Activated naive CD4-positive, alpha-beta T cell treated with anti-CD3 and anti-CD28 coated beads, Interleukin-2, amount 10 ng/mL, durations not matched to agents 7 days and 5 days (primary cell): ENCODE data around the gene PRRG3.

ENCODE experiments used
- CTCF ChIA-PET: fragments of 350-600 bp; sonication (Branson Sonifier 250); formaldehyde crosslinking; loops from one replicate; lab custom pipeline; 2021; ENCODE audit warnings: antibody characterized with exemption; lab: Charles Lee
- DNase-seq: peaks from one replicate; pipeline ENCODE4 v3.0.0-alpha.2; 2020
- H3K27ac Mint-ChIP-seq: one replicate; pipeline ENCODE4 v1.8.0; 2021; ENCODE audit warnings: mild to moderate bottlenecking, moderate library complexity, mixed read lengths
- H3K27me3 Mint-ChIP-seq: one replicate; pipeline ENCODE4 v1.8.0; 2021; ENCODE audit warnings: mild to moderate bottlenecking, mixed read lengths
- H3K36me3 Mint-ChIP-seq: one replicate; pipeline ENCODE4 v1.8.0; 2021; ENCODE audit warnings: mixed read lengths
- H3K4me1 Mint-ChIP-seq: one replicate; pipeline ENCODE4 v1.8.0; 2021; ENCODE audit warnings: mixed read lengths
- H3K4me3 Mint-ChIP-seq: one replicate; pipeline ENCODE4 v1.8.0; 2021; ENCODE audit warnings: mild to moderate bottlenecking, moderate library complexity, mixed read lengths
- H3K9me3 Mint-ChIP-seq: one replicate; pipeline ENCODE4 v1.8.0; 2021; ENCODE audit warnings: mixed read lengths

Gene PRRG3

DNA sequence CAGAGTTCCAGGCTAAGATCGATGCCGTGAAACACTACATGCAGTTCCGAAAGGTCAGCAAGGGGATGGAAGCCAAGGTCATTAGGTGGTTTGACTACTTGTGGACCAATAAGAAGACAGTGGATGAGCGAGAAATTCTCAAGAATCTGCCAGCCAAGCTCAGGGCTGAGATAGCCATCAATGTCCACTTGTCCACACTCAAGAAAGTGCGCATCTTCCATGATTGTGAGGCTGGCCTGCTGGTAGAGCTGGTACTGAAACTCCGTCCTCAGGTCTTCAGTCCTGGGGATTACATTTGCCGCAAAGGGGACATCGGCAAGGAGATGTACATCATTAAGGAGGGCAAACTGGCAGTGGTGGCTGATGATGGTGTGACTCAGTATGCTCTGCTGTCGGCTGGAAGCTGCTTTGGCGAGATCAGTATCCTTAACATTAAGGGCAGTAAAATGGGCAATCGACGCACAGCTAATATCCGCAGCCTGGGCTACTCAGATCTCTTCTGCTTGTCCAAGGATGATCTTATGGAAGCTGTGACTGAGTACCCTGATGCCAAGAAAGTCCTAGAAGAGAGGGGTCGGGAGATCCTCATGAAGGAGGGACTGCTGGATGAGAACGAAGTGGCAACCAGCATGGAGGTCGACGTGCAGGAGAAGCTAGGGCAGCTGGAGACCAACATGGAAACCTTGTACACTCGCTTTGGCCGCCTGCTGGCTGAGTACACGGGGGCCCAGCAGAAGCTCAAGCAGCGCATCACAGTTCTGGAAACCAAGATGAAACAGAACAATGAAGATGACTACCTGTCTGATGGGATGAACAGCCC is 48.6 kb downstream of the PRRG3 start:
- Mint-ChIP-seq H3K36me3 (no peaks in the 10 kb centered on the region), H3K27me3 (no peaks in the 10 kb centered on the region), H3K4me3 (no peak overlapping the region), H3K4me1 (no peaks in the 10 kb centered on the region), H3K27ac (no peak overlapping the region), H3K9me3 (no peaks in the 10 kb centered on the region)
- DNase-seq, result no peak
- CTCF ChIA-PET, result no interaction called here

DNA sequence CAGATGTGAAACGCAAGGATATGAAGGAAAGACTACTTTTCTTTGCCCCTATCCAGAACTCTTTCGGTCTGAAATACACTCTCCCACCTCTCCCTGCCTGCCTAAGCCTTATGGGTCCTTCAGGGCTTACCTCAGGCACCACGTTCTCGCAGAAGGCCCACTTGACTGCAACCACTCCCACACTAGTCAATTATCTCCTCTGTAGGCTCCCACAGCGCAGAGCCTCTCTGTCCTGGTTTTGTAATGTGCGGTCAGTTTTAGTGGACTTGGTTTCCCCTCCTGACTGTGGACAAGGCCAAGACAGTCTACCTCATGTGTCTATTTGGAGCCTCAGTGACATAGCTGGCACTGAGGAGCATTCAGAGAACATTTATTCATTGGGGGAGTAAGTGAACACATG is 50.4 kb downstream of the PRRG3 start:
- no peaks in the 10 kb centered on the region for H3K36me3 Mint-ChIP-seq
- H3K4me3 Mint-ChIP-seq, result no peak overlapping the region
- no peak overlapping the region for H3K27ac Mint-ChIP-seq
- no peaks in the 10 kb centered on the region for H3K4me1 Mint-ChIP-seq
- no peak for DNase-seq
- H3K27me3 Mint-ChIP-seq, result no peaks in the 10 kb centered on the region
- CTCF ChIA-PET, result no interaction called here
- H3K9me3 Mint-ChIP-seq, result no peaks in the 10 kb centered on the region

- no peaks in the 10 kb centered on the region for H3K9me3 Mint-ChIP-seq
- no peaks in the 10 kb centered on the region for H3K36me3 Mint-ChIP-seq
- no peak overlapping the region for H3K27ac Mint-ChIP-seq
- CTCF ChIA-PET, result no interaction called here
- no peak for DNase-seq
- H3K4me1 Mint-ChIP-seq, result no peaks in the 10 kb centered on the region
- no peak overlapping the region for H3K4me3 Mint-ChIP-seq
- no peaks in the 10 kb centered on the region for H3K27me3 Mint-ChIP-seq
Observed at GRCh38 chrX:151746502-151746901, 51.2 kb downstream of the PRRG3 start.

GRCh38 chrX:151750511-151750910 is 55.3 kb downstream of the PRRG3 start:
- CTCF ChIA-PET, result interaction anchor here (0.6 to 0.8 kb wide), 2 partner anchors 14 to 44 kb away, joined by 3 to 4 read pairs; no protein-coding TSS in a partner anchor
- H3K4me1 Mint-ChIP-seq, result no peaks in the 10 kb centered on the region

GRCh38 chrX:151752847-151753246 is 57.6 kb downstream of the PRRG3 start:
- H3K4me1 Mint-ChIP-seq, result no peaks in the 10 kb centered on the region
- H3K27me3 Mint-ChIP-seq, result peaks cover 13% of the 10 kb centered on the region
- CTCF ChIA-PET, result interaction anchor here (0.7 to 1.6 kb wide), 4 partner anchors 878 to 1064 kb away, joined by 3 to 9 read pairs (median 3); no protein-coding TSS in a partner anchor
- no peaks in the 10 kb centered on the region for H3K9me3 Mint-ChIP-seq
- no peak overlapping the region for H3K4me3 Mint-ChIP-seq
- H3K36me3 Mint-ChIP-seq, result no peaks in the 10 kb centered on the region
- no peak for DNase-seq
- H3K27ac Mint-ChIP-seq, result no peak overlapping the region

More at GRCh38 chrX:151750511-151750910, 55.3 kb downstream of the PRRG3 start:
- no peak for DNase-seq
- Mint-ChIP-seq H3K36me3 (no peaks in the 10 kb centered on the region), H3K4me3 (no peak overlapping the region), H3K27me3 (peaks cover 7% of the 10 kb centered on the region), H3K27ac (no peak overlapping the region), H3K9me3 (no peaks in the 10 kb centered on the region)

DNA sequence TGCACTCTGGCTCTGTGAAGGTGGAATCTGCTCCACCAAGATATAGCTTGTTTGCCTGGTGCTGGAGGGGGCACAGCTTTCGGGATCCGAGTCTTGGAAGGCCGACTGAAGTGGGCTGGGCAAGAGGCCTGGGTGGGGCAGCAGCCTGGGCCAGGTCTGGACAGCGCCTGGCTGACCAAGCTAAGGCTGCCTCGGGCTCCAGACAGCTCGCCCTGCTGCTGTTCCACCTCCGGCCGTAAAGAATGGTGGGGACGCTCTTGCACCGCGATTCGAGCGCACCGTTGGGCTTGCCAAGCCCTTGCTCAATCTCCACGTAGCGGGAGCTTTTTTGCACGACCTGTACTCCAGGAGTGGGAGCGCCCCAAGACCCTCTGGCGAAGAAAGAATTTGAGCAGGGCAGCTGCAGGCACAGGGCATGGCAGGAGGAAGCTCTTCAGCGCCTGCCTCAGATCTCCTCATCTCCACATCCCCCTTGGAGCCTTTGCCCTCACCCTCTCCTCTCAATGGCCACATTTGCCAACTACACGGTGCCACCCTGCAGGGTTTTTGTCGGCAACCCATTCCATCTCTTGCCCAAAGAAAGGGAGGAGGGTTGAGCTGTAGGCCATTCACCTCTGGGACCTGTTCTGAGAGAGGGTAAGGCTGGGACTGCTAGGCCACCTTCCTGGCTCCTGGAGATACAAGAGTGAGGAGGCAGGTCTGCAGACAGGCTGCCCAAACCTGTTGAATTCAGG is 58.2 kb downstream of the PRRG3 start:
- no peaks in the 10 kb centered on the region for H3K4me1 Mint-ChIP-seq
- no peak overlapping the region for H3K4me3 Mint-ChIP-seq
- no peak overlapping the region for H3K27ac Mint-ChIP-seq
- peaks cover 13% of the 10 kb centered on the region for H3K27me3 Mint-ChIP-seq
- no peaks in the 10 kb centered on the region for H3K36me3 Mint-ChIP-seq
- CTCF ChIA-PET, result interaction anchor here (0.7 to 1.1 kb wide), 3 partner anchors 878 to 1064 kb away, joined by 3 read pairs; no protein-coding TSS in a partner anchor
- H3K9me3 Mint-ChIP-seq, result no peaks in the 10 kb centered on the region
- no peak for DNase-seq

GRCh38 chrX:151754047-151754429 is 58.8 kb downstream of the PRRG3 start:
- Mint-ChIP-seq H3K27ac (no peak overlapping the region), H3K27me3 (peaks cover 13% of the 10 kb centered on the region), H3K9me3 (no peaks in the 10 kb centered on the region), H3K36me3 (no peaks in the 10 kb centered on the region), H3K4me3 (no peak overlapping the region), H3K4me1 (no peaks in the 10 kb centered on the region)
- DNase-seq, result no peak
- CTCF ChIA-PET, result interaction anchor here (1.1 kb wide), 1 partner anchor 1063 kb away, joined by 3 read pairs; no protein-coding TSS in a partner anchor

DNA sequence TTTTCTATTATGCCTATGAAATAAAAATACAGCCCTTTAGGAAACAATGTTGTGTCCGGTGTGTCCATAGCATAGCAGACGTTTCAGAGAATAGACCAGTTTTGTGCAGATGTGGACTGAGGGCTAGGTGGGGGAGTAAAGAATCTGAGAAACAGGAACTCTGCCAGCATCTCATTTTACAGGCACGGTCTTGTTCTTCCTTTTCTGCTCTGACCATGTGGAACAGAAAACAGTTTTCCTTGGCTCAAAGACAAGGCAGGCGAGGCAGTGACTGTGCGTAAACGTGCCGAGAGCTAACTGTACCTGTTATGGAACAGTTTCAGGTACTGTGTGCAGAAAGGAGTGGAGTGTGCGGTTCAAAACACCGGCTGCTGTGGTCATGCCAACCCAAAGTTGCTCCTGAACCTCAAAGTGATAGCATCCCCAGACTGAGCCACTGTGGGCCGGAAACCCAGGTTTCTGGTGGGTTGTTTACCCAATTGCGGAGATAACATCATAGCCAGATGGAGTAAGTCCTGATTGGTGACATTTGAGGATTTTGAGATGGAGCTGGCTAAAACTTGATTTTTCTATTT is 59.5 kb downstream of the PRRG3 start:
- CTCF ChIA-PET, result no interaction called here
- Mint-ChIP-seq H3K4me3 (no peak overlapping the region), H3K4me1 (no peaks in the 10 kb centered on the region), H3K36me3 (no peaks in the 10 kb centered on the region), H3K9me3 (no peaks in the 10 kb centered on the region), H3K27me3 (peaks cover 13% of the 10 kb centered on the region), H3K27ac (no peak overlapping the region)
- DNase-seq, result no peak
